Measurements from ENCODE around the gene PCYT1B.

Gene PCYT1B

DNA sequence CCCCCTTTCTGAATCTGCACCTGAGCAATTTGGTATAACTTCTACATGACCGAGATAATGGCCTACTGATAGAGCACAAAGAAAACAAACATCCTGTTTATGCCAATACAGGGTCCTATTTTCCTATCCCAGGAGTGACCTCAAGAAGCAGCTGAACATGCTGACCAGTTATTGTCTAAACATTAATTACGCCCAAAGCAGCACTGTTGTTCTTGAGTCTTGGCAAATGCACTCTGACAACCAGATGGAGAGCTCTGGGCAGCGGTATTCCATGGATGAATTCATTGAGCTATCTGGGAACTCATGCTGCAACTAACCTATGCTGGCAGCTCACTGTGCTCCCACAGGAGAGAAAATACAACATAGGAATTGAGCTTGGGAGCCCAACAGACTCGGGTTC, 52.6 kb downstream of the PCYT1B start:
- no peak overlapping the region for H3K4me2 ChIP-seq
- no peaks in the 10 kb centered on the region for H3K27me3 ChIP-seq (ENCODE audit: insufficient read depth, low read depth)
- no peaks in the 10 kb centered on the region for H4K20me1 ChIP-seq (ENCODE audit: insufficient read depth)
- H2AFZ ChIP-seq (ENCODE audit: low read depth) = no peak overlapping the region
- no peak overlapping the region for H3K4me3 ChIP-seq (IDR thresholded peaks at IDR 0.05; ENCODE audit: insufficient read depth, low read depth, low read length)
- TF ChIP-seq, protein P1, sequence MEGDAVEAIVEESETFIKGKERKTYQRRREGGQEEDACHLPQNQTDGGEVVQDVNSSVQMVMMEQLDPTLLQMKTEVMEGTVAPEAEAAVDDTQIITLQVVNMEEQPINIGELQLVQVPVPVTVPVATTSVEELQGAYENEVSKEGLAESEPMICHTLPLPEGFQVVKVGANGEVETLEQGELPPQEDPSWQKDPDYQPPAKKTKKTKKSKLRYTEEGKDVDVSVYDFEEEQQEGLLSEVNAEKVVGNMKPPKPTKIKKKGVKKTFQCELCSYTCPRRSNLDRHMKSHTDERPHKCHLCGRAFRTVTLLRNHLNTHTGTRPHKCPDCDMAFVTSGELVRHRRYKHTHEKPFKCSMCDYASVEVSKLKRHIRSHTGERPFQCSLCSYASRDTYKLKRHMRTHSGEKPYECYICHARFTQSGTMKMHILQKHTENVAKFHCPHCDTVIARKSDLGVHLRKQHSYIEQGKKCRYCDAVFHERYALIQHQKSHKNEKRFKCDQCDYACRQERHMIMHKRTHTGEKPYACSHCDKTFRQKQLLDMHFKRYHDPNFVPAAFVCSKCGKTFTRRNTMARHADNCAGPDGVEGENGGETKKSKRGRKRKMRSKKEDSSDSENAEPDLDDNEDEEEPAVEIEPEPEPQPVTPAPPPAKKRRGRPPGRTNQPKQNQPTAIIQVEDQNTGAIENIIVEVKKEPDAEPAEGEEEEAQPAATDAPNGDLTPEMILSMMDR (conservative IDR thresholded peaks at IDR 0.05; ENCODE audit: low read depth, low read length) = no peak
- H3K27ac ChIP-seq = no peak overlapping the region
- H3K36me3 ChIP-seq (ENCODE audit: insufficient read depth) = no peaks in the 10 kb centered on the region
- no peaks in the 10 kb centered on the region for H3K79me2 ChIP-seq (ENCODE audit: insufficient read depth, low read depth)
- no peak overlapping the region for H3K9ac ChIP-seq
- no peaks in the 10 kb centered on the region for H3K4me1 ChIP-seq (ENCODE audit: low read depth, poor library complexity, severe bottlenecking)

DNA sequence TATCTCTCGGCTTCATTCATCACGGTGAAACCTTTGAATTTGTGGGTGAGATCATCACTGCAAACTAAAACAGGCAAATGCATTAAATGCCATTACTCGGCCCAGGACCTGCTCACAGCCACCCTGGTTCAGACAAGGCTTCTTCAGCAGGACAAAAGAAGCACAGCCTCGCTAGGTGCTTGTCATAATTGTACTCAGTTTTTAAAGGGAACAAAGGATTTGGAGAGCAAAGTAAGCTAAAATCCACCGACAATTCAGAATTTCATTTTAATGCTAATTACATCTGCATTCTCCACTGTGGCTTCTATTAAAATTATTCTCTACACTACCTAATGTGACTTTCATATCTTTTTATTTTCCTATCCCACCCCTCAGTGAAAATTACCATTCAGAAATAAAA, 57.0 kb downstream of the PCYT1B start:
- Histone ChIP-seq H3K27ac (no peak overlapping the region), H3K9ac (no peak overlapping the region), H3K36me3 (ENCODE audit: insufficient read depth) (no peaks in the 10 kb centered on the region), H3K79me2 (ENCODE audit: insufficient read depth, low read depth) (no peaks in the 10 kb centered on the region), H4K20me1 (ENCODE audit: insufficient read depth) (no peaks in the 10 kb centered on the region), H2AFZ (ENCODE audit: low read depth) (no peak overlapping the region), H3K27me3 (ENCODE audit: insufficient read depth, low read depth) (no peaks in the 10 kb centered on the region), H3K4me1 (ENCODE audit: low read depth, poor library complexity, severe bottlenecking) (no peaks in the 10 kb centered on the region), H3K4me3 (IDR thresholded peaks at IDR 0.05; ENCODE audit: insufficient read depth, low read depth, low read length) (no peak overlapping the region), H3K4me2 (no peak overlapping the region)
- TF ChIP-seq, protein P1 (conservative IDR thresholded peaks at IDR 0.05; ENCODE audit: low read depth, low read length) = no peak

DNA sequence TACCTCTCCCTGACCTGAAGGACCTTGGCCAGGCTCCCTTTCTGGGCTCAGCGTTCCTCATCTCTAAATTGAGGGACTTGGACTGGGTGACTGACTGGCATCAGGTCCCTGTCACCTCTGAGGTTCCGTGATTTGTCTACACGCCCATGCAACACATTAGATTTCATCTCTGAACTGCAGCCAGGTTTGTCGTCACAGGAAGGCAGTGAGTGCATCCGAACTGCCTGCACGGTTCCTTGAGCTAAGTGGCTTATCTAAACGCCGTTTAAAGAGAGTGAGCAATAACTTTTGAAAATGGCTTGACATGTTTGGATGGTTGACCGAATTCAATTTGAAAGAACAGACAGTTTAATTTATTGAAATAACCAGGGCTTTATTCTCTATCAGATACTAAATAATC, 70.1 kb downstream of the PCYT1B start:
- no peak overlapping the region for H3K4me3 ChIP-seq (IDR thresholded peaks at IDR 0.05; ENCODE audit: insufficient read depth, low read depth, low read length)
- H3K27me3 ChIP-seq (ENCODE audit: insufficient read depth, low read depth) = no peaks in the 10 kb centered on the region
- H2AFZ ChIP-seq (ENCODE audit: low read depth) = no peak overlapping the region
- TF ChIP-seq, protein P1 (conservative IDR thresholded peaks at IDR 0.05; ENCODE audit: low read depth, low read length) = no peak
- no peaks in the 10 kb centered on the region for H4K20me1 ChIP-seq (ENCODE audit: insufficient read depth)
- no peaks in the 10 kb centered on the region for H3K36me3 ChIP-seq (ENCODE audit: insufficient read depth)
- H3K4me1 ChIP-seq (ENCODE audit: low read depth, poor library complexity, severe bottlenecking) = peaks cover 6% of the 10 kb centered on the region
- no peaks in the 10 kb centered on the region for H3K79me2 ChIP-seq (ENCODE audit: insufficient read depth, low read depth)
- H3K4me2 ChIP-seq = no peak overlapping the region
- H3K27ac ChIP-seq = no peak overlapping the region
- no peak overlapping the region for H3K9ac ChIP-seq

DNA sequence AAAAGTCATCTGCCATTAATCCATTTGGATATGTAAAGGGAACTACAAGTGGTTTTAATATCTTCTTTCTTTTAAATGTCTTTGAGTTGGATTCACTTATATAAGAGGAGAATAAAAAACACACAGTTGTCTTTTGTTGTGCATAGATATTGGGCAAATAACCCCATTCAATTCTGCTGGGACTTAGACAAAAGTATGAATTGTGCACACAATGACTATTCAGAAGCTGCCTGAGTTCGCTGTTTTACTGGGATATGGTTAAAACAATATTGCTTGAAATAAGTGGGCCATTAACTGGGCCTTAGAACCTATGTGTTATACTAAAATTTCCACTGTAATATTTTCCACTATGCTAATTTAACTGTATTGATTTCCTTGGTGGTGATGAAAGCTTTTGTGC, 71.7 kb downstream of the PCYT1B start:
- no peaks in the 10 kb centered on the region for H3K27me3 ChIP-seq (ENCODE audit: insufficient read depth, low read depth)
- TF ChIP-seq, protein P1 (conservative IDR thresholded peaks at IDR 0.05; ENCODE audit: low read depth, low read length) = no peak
- no peaks in the 10 kb centered on the region for H4K20me1 ChIP-seq (ENCODE audit: insufficient read depth)
- no peak overlapping the region for H3K27ac ChIP-seq
- H3K9ac ChIP-seq = no peak overlapping the region
- H2AFZ ChIP-seq (ENCODE audit: low read depth) = no peak overlapping the region
- H3K79me2 ChIP-seq (ENCODE audit: insufficient read depth, low read depth) = no peaks in the 10 kb centered on the region
- no peak overlapping the region for H3K4me3 ChIP-seq (IDR thresholded peaks at IDR 0.05; ENCODE audit: insufficient read depth, low read depth, low read length)
- no peaks in the 10 kb centered on the region for H3K36me3 ChIP-seq (ENCODE audit: insufficient read depth)
- no peak overlapping the region for H3K4me2 ChIP-seq
- H3K4me1 ChIP-seq (ENCODE audit: low read depth, poor library complexity, severe bottlenecking) = peaks cover 6% of the 10 kb centered on the region

Data from KMS-11 (cell line).